GM12864 (cell line): ENCODE measurements around the gene ROBO4.

Experiments used
- DNase-seq: peaks from one replicate; pipeline ENCODE4 v3.0.0-alpha.2; 2011; ENCODE audit warnings: low read depth
- H3K4me3 ChIP-seq: 2 replicates; pipeline ENCODE4 v1.5.1; 2011; ENCODE audit warnings: mild to moderate bottlenecking, low read depth, low read length, control low read depth
- CTCF ChIP-seq: IDR thresholded peaks from 2 replicates; pipeline ENCODE4 v1.5.1; 2011; ENCODE audit warnings: low read depth, mild to moderate bottlenecking, moderate library complexity, low read length, control low read depth, inconsistent platforms; ENCODE audit errors: missing control alignments

The ROBO4 gene

GRCh38 chr11:124841201-124841600 is 56.5 kb downstream of the ROBO4 start:
- no peak for TF ChIP-seq CTCF
- DNase-seq = no peak
- H3K4me3 ChIP-seq = no peak overlapping the region

- no peak for TF ChIP-seq CTCF
- no peak for DNase-seq
- H3K4me3 ChIP-seq = no peak overlapping the region
Observed at GRCh38 chr11:124840666-124841065, 57.0 kb downstream of the ROBO4 start.

DNA sequence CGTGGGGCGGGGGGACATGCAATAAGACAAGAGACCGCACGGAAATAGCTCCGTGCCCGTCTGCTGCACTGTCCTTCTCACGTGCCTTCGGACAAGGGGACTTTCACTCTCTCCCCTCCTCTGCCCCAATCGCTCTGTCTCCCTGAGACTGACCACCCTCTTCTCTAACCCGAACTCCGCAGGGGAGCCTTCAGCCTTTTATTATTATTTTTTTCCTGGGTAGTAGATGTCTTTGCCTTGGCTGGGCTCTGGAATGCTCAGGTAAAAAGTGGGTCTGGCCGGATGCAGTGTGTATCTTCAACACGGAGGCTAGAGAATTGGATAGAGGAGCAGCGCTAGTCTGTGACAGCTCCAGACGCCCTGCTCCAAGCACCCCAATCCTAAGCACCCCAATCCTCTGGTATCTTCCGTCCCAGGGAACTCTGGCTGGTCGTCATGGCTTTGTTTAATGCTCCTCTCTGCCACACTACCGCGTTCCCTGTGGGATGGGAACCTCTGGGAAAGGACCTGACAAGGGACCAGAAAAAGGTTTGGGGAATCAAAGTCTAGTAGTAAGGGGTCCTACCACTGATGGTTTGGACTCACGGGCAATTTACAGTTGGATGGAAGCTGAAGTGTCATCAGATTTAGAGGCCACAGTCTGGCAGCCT is 57.6 kb downstream of the ROBO4 start:
- no peak overlapping the region; the same call in 1 of the 2 replicates for H3K4me3 ChIP-seq
- DNase-seq = no peak
- no peak for TF ChIP-seq CTCF

GRCh38 chr11:124839128-124839971 is 58.3 kb downstream of the ROBO4 start:
- no peak for TF ChIP-seq CTCF
- H3K4me3 ChIP-seq = peak overlapping the region; percentile 7
- DNase-seq = no peak

DNA sequence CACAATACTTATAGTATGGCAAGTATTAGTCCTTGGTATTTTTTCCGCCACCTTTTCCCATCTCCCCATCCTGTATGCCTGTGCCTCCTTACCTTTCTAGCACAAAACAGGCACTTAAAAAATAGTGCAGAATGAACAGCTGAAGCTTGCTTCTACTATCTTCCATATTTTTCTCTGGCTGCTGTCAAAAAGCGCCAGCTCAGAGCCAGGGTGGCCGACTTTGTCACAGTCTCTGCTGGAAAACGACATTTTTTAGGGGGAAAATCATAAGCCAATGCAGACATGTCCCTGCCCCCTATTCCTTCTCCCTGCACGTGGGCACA is 58.9 kb downstream of the ROBO4 start:
- no peak for DNase-seq
- TF ChIP-seq CTCF = no peak
- no peak overlapping the region for H3K4me3 ChIP-seq

GRCh38 chr11:124837491-124837856 is 60.2 kb downstream of the ROBO4 start:
- H3K4me3 ChIP-seq = no peak overlapping the region
- DNase-seq = peak; percentile 37

More at GRCh38 chr11:124837491-124837856, 60.2 kb downstream of the ROBO4 start:
- peak; percentile 67 for TF ChIP-seq CTCF
